ENCODE data around the gene WDR87.
"Not testable (repeated sequence)": the region's sequence is repeated elsewhere in the genome, so short reads cannot be mapped to it uniquely, and the experiment has no call there.

WDR87 gene

DNA sequence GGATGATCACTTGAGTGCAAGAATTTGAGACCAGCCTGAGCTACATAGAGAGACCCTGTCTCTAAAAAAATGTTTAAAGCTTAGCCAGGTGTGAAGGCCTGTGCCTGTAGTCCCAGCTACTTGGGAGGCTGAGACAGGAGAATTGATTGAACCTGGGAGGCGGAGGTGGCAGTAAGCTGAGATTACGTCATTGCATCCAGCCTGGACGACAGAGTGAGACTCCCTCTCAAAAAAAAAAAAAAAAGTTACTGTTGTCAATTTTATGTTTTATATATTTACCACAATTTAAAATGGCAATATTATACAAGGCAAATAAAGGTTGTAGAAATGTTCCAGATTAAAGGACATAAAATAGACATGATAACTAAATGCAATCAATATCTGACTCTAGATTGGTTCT lies 29.2 kb downstream of the WDR87 start:
- no peak for DNase-seq (ENCODE audit: low read depth)

DNA sequence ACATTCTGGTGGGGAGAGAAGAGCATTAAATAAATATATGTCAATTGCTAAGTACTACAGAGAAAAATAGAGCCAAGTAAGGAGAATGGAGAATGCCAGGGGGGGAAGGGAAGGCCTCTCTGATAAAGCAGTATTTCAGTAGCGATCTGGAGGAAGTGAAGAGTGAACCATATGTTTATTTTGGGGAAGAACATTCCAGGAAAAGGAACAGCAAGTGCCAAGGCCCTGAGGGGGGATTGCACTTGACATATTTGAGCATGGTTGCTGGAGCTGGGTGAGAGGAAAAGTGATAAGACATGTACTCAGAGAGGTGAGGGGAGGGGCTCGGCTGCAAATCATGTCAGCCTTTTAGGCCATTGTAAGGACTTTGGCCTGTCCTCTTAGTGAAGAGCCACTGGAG lies 30.4 kb downstream of the WDR87 start:
- no peak for DNase-seq (ENCODE audit: low read depth)

DNA sequence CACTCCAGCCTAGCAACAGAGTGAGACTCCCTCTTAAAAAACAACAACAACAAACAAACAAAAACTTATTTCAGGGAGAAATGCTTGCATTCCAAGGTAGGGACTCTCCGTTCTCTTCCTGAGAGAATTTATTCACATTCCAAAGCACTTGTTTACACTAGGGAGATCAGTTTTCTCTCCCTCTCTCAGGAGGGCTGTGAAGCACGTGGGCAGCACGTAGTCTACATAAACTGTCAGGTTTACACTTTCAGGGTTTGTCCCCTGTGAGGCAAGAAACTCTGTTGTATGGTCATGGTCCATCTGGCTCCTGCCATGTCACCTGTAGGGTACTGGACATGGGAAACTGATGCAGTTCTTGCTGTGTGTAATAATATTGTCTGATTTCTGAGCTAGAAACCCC lies 31.6 kb downstream of the WDR87 start:
- no peak for DNase-seq (ENCODE audit: low read depth)

DNA sequence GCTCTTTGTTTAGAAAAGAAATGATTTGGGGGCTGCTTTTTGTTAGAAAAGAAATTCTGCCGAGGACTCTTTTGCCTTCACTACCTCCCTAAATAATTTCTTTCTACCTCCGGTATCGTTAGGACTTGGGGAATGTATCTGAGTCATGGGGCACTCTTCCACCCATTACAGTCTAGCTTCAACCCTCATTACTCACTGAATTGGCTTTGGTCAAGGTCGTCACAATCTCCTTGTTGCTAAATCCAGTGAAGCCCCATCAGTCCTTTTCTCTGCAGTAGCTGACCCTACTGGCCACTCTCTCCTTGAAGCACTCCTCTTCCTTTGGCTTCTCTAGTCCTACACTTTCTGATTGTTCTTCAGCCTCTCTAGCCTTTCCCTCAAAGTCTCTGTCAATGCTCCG lies 34.0 kb downstream of the WDR87 start:
- DNase-seq (ENCODE audit: low read depth): no peak

DNA sequence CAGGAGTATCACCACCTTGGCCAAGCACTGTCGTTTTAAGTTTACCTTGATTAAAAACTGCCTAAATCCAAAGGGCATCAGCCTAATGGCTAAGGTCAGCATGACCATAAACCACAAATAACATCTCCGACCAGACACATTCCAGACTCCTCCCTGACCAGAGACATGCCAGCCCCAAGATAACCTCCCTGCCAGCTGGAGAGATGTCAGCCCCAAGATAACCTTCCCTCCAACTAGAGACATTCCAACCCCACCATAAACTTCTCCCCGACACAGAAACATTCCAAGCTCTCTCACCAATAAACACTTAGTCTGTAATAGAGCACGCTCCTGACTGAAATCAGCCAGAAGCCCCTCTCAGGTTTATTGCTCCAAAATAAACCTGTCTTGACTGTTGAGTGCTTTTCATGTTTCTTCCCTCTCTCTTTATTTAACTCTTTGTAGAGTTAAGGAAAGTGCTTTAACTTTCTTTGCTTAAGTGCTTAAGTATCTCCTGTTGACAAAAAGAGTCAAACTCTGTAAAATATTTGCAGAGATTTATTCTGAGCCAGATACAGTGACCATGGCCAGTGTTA lies 36.5 kb downstream of the WDR87 start:
- no peak for DNase-seq (ENCODE audit: low read depth)

DNA sequence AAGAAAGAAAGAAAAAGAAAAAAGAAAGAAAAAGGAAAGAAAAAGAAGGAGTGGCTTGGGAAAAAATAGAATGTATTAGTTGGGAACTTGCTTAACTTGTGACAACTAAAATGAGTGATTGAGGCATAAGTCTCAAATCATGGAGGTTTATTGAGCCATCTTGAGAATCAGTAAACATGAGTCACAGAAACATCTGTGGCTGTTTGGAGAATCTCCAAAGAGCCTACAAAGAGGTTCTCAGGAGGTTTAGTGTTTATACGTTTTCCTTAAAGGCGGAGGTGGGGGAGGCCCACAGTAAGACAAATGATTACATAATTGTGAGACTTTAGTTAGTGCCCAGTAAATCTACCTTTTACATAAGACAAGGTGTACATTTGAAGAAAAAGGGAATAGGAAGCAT lies 38.6 kb downstream of the WDR87 start:
- DNase-seq (ENCODE audit: low read depth): no peak

DNA sequence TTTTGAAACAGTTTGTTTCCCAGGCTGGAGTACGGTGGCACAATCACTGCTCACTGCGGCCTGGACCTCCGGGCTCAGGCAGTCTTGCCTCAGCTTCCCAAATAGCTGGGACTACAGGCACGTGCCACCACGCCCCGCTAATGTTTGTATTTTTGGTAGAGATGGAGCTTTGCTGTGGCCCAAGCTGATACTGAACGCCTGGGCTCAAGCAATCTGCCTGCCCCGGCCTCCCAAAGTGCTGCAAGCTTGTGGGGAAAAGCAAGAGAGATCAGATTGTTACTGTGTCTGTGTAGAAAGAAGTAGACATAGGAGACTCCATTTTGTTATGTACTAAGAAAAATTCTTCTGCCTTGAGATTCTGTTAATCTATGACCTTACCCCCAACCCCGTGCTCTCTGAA lies 40.5 kb downstream of the WDR87 start:
- not testable (repeated sequence) for DNase-seq (ENCODE audit: low read depth)

DNA sequence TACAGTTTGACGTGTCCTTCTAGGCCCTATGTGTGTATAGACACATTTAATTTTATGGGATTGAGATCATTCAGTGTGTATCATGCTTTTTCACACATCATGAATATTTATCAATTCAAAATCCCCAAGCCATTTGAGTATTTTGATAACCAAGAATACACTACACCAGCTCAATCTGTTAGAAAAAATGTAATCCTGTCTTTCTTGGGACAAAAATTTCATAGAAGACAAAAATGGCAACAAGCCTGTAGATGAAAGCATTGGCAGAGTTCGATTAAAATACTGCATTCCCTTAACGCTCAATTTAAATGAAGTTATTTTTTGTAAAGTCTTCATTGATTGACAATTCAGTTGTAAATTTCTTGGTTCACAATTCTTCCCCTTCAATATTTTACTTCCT lies 41.9 kb downstream of the WDR87 start:
- DNase-seq (ENCODE audit: low read depth): no peak

DNA sequence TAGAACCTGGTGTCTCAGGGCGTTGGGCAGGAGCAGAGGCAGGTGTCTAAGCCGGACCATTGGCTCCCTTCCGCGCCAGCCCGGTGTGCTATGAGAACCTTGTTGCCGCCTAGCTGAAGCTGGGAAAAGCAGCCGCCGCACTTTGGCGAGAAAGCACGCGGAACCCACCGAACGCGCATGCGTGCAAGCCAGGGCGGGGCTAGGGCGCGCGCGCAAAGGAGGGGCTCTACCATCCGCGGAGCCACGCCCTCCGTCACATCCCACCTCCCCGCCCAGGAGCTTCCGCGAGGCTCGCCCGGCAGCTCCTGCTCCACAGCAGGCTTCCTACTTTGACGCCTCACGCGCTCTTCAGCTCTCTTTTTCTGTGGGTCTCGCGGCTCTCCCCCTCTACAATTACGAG lies 51.3 kb downstream of the WDR87 start:
- DNase-seq (ENCODE audit: low read depth): no peak

DNA sequence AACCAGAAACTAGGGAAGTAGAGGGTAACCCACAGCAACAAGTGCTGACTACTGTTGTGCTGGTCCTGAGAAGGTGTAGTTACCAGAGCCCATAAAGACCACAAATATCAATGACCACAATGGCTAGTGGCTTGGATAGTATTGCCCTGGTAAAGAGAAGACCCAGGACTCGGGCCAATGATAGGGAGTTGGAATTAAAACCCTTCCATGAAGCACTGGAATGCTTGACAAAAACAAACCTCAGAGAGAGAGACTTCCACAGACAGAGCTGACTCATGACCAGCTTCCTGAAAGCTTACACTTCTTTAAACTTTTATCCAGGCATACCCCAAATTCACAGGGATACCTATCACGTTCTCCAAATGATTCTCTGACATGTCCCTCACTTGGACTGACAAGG lies 60.5 kb downstream of the WDR87 start:
- no peak for DNase-seq (ENCODE audit: low read depth)
